ENCODE results near the gene MRPL33.

The MRPL33 gene

GRCh38 chr2:27804146-27804545 is 32.6 kb downstream of the MRPL33 start:
- Mint-ChIP-seq H3K27ac (no peak overlapping the region), H3K36me3 (ENCODE audit: low read depth) (no peaks in the 10 kb centered on the region), H3K4me3 (no peak overlapping the region), H3K4me1 (peaks cover 2% of the 10 kb centered on the region), H3K27me3 (no peaks in the 10 kb centered on the region), H3K9me3 (no peaks in the 10 kb centered on the region)
- DNase-seq, result no peak
- no peak for ATAC-seq

- H3K27me3 Mint-ChIP-seq, result no peaks in the 10 kb centered on the region
- no peaks in the 10 kb centered on the region for H3K36me3 Mint-ChIP-seq (ENCODE audit: low read depth)
- DNase-seq, result no peak
- no peak overlapping the region for H3K27ac Mint-ChIP-seq
- H3K4me3 Mint-ChIP-seq, result no peak overlapping the region
- no peaks in the 10 kb centered on the region for H3K9me3 Mint-ChIP-seq
- peaks cover 2% of the 10 kb centered on the region for H3K4me1 Mint-ChIP-seq
- ATAC-seq, result no peak
These were observed 33.7 kb downstream of the MRPL33 start for GRCh38 chr2:27805180-27805579.

GRCh38 chr2:27806311-27807059 is 35.0 kb downstream of the MRPL33 start:
- H3K27me3 Mint-ChIP-seq, result no peaks in the 10 kb centered on the region
- peaks cover 2% of the 10 kb centered on the region for H3K4me1 Mint-ChIP-seq
- ATAC-seq, result no peak

DNA sequence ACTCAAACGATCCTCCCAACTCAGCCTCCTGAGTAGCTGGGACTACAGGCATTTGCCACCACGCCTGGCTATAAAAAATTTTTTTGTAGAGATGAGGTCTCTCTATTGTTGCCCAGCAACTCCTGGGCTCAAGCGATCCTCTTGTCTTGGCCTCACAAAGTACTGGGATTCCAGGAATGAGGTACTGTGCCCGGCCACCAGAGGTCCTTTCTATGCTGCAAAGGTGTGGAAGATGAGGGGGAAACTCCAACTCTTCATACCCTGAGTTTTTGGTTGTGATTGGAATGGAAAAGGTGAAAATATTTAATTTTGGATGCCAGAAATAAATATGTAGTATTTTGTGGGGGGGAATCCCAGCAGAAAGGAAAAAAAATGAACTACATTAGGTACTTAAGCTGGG is 36.0 kb downstream of the MRPL33 start:
- Mint-ChIP-seq H3K9me3 (no peaks in the 10 kb centered on the region), H3K4me1 (peaks cover 2% of the 10 kb centered on the region), H3K27ac (no peak overlapping the region), H3K36me3 (ENCODE audit: low read depth) (no peaks in the 10 kb centered on the region), H3K27me3 (no peaks in the 10 kb centered on the region), H3K4me3 (no peak overlapping the region)
- ATAC-seq, result no peak
- peak; percentile 15 for DNase-seq

More at GRCh38 chr2:27806311-27807059, 35.0 kb downstream of the MRPL33 start:
- Mint-ChIP-seq H3K27ac (no peak overlapping the region), H3K36me3 (ENCODE audit: low read depth) (no peaks in the 10 kb centered on the region), H3K4me3 (no peak overlapping the region), H3K9me3 (no peaks in the 10 kb centered on the region)
- DNase-seq, result no peak

- ATAC-seq (no peak), DNase-seq (no peak)
- no peaks in the 10 kb centered on the region for H3K27me3 Mint-ChIP-seq
These were observed 36.9 kb downstream of the MRPL33 start for GRCh38 chr2:27808418-27808817.

DNA sequence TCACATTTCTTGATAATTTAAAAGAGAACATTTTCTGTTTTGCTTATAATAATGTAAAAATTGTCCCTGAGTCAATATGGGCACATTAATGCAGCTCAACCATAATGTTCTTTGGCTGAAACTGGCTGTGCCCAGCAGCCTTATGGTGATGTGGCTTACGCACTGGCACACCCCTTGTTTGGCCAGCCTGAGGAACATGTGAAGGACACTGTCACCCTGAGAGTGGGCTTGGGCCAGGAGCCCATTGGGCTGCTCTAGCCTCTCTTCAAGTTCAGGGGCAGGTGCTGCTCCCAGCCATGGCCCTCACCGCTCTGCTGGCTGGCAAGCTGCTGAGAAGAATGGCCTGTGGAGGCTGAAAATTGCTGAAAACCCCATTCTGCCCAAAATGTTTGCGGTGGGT is 37.5 kb downstream of the MRPL33 start:
- H3K27me3 Mint-ChIP-seq, result no peaks in the 10 kb centered on the region
- ATAC-seq (no peak), DNase-seq (no peak)
- H3K9me3 Mint-ChIP-seq, result no peaks in the 10 kb centered on the region
- no peaks in the 10 kb centered on the region for H3K36me3 Mint-ChIP-seq (ENCODE audit: low read depth)
- peaks cover 2% of the 10 kb centered on the region for H3K4me1 Mint-ChIP-seq
- H3K27ac Mint-ChIP-seq, result no peak overlapping the region
- no peak overlapping the region for H3K4me3 Mint-ChIP-seq

More at GRCh38 chr2:27808418-27808817, 36.9 kb downstream of the MRPL33 start:
- Mint-ChIP-seq H3K9me3 (no peaks in the 10 kb centered on the region), H3K4me1 (peaks cover 2% of the 10 kb centered on the region), H3K27ac (no peak overlapping the region), H3K36me3 (ENCODE audit: low read depth) (no peaks in the 10 kb centered on the region), H3K4me3 (no peak overlapping the region)

DNA sequence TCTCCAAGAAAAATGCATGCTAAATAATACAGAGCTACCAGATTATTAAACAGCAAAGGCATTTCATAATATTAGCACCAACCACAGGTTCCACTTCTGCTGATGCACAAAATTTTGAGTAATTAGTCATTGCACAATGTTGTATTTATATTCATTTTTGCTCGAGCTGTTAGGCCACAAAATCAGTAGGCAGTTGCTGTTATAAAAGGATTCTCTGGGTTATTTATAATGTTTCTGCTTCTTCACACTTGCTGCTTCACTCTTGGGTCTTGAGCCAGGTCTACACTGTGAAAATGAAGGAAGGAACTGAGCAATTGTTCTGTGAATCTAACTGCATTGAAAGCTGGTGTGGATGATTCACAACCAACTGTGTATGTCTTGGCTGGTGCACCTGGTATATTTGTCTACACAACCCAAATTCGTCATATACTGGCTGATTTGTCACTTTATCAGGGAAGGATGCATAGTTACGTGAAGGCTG is 38.3 kb downstream of the MRPL33 start:
- Mint-ChIP-seq H3K27ac (no peak overlapping the region), H3K27me3 (no peaks in the 10 kb centered on the region), H3K36me3 (ENCODE audit: low read depth) (no peaks in the 10 kb centered on the region), H3K4me3 (no peak overlapping the region), H3K4me1 (peaks cover 2% of the 10 kb centered on the region), H3K9me3 (no peaks in the 10 kb centered on the region)
- ATAC-seq, result no peak
- no peak for DNase-seq

GRCh38 chr2:27810455-27810854 is 38.9 kb downstream of the MRPL33 start:
- Mint-ChIP-seq H3K4me3 (no peak overlapping the region), H3K27me3 (no peaks in the 10 kb centered on the region)
- DNase-seq, result no peak

DNA sequence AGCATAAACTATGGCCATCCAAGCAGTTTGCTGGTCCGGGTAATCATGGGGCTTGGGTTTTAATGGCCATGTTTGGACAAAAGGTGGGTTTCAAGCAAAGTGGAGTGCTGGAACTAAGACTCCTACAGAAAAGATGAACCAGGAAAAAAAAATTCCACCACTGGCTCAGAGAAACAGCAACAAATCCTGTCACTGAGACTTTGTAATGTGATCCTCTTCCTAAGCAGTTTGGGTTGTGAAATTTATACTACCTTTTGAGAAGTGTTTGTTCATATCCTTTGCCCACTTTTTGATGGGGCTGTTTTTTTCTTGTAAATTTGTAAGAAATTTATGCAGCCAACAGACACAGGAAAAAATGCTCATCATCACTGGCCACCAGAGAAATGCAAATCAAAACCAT is 40.2 kb downstream of the MRPL33 start:
- H3K4me3 Mint-ChIP-seq, result no peak overlapping the region
- peaks cover 2% of the 10 kb centered on the region for H3K4me1 Mint-ChIP-seq
- no peak for DNase-seq
- H3K9me3 Mint-ChIP-seq, result no peaks in the 10 kb centered on the region
- H3K27me3 Mint-ChIP-seq, result no peaks in the 10 kb centered on the region
- no peak overlapping the region for H3K27ac Mint-ChIP-seq
- no peaks in the 10 kb centered on the region for H3K36me3 Mint-ChIP-seq (ENCODE audit: low read depth)
- ATAC-seq, result no peak

More at GRCh38 chr2:27810455-27810854, 38.9 kb downstream of the MRPL33 start:
- H3K4me1 Mint-ChIP-seq, result peaks cover 2% of the 10 kb centered on the region
- no peaks in the 10 kb centered on the region for H3K36me3 Mint-ChIP-seq (ENCODE audit: low read depth)
- no peaks in the 10 kb centered on the region for H3K9me3 Mint-ChIP-seq
- ATAC-seq, result no peak
- H3K27ac Mint-ChIP-seq, result no peak overlapping the region

GRCh38 chr2:27814758-27815157 is 43.2 kb downstream of the MRPL33 start:
- no peak for DNase-seq
- no peak overlapping the region for H3K4me3 Mint-ChIP-seq

DNA sequence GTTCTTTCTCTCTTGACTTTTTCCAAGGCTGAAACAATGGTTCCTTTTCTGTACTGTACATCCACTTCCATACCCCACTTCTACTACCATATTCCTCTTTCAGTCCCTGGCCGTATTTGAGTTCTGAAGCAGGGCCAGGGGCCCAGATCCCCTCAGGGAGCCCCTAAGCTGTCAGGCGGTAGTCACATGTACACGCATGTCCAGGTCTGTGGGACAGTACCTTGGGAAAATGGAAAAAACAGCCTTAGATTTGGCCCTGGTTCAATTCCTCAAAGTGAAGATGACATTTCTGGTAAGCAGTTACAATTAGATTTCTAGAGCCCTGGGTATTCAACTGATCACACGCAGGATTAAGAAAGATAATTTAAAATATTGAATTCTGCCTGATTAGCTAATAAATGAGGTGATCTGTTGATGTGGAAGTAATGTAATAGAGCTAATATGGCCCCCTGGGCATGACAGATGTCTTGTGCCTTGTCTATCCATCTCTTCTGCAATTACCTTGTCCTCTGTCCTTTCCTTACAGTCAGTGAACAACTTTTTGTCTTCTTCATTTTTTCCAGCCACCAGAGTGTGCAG is 44.4 kb downstream of the MRPL33 start:
- H3K36me3 Mint-ChIP-seq (ENCODE audit: low read depth), result no peaks in the 10 kb centered on the region
- H3K27me3 Mint-ChIP-seq, result no peaks in the 10 kb centered on the region
- no peaks in the 10 kb centered on the region for H3K4me1 Mint-ChIP-seq
- no peak overlapping the region for H3K4me3 Mint-ChIP-seq
- ATAC-seq, result no peak
- no peaks in the 10 kb centered on the region for H3K9me3 Mint-ChIP-seq
- DNase-seq, result no peak
- H3K27ac Mint-ChIP-seq, result no peak overlapping the region

More at GRCh38 chr2:27814758-27815157, 43.2 kb downstream of the MRPL33 start:
- H3K27ac Mint-ChIP-seq, result no peak overlapping the region
- H3K9me3 Mint-ChIP-seq, result no peaks in the 10 kb centered on the region
- no peak for ATAC-seq
- H3K4me1 Mint-ChIP-seq, result no peaks in the 10 kb centered on the region
- no peaks in the 10 kb centered on the region for H3K36me3 Mint-ChIP-seq (ENCODE audit: low read depth)
- no peaks in the 10 kb centered on the region for H3K27me3 Mint-ChIP-seq

GRCh38 chr2:27822049-27822448 is 50.5 kb downstream of the MRPL33 start:
- H3K27ac Mint-ChIP-seq, result no peak overlapping the region
- ATAC-seq, result no peak
- no peak for DNase-seq
- H3K4me3 Mint-ChIP-seq, result no peak overlapping the region
- no peaks in the 10 kb centered on the region for H3K27me3 Mint-ChIP-seq
- peaks cover 14% of the 10 kb centered on the region for H3K9me3 Mint-ChIP-seq
- no peaks in the 10 kb centered on the region for H3K4me1 Mint-ChIP-seq
- H3K36me3 Mint-ChIP-seq (ENCODE audit: low read depth), result peaks cover 8% of the 10 kb centered on the region

DNA sequence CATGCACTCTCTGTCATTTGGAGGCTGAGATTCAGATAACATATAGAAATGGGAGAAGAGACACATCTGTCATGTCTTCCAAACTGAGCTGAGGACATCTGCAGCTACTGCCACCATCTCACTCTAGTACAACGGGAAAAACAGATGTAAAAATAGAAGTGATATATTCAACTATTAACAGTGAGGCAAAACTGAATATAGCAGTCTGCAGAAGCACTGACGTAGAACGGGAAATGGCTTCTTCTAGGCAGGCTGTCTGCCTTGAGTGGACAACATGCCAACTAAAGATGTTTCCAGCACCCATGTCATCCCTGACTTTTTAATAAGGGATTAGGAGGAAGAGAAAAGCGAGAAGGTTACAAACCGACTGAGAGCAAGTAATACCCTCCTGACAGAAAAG is 51.6 kb downstream of the MRPL33 start:
- ATAC-seq, result no peak

GRCh38 chr2:27823569-27823968 is 52.0 kb downstream of the MRPL33 start:
- no peaks in the 10 kb centered on the region for H3K27me3 Mint-ChIP-seq
- H3K36me3 Mint-ChIP-seq (ENCODE audit: low read depth), result peaks cover 8% of the 10 kb centered on the region
- ATAC-seq (no peak), DNase-seq (no peak)
- no peaks in the 10 kb centered on the region for H3K4me1 Mint-ChIP-seq
- H3K4me3 Mint-ChIP-seq, result no peak overlapping the region
- H3K9me3 Mint-ChIP-seq, result peaks cover 14% of the 10 kb centered on the region
- no peak overlapping the region for H3K27ac Mint-ChIP-seq

More for the DNA sequence above, 51.6 kb downstream of the MRPL33 start:
- no peaks in the 10 kb centered on the region for H3K27me3 Mint-ChIP-seq
- no peak overlapping the region for H3K27ac Mint-ChIP-seq
- peaks cover 14% of the 10 kb centered on the region for H3K9me3 Mint-ChIP-seq
- DNase-seq, result no peak
- H3K4me3 Mint-ChIP-seq, result no peak overlapping the region
- no peaks in the 10 kb centered on the region for H3K4me1 Mint-ChIP-seq
- H3K36me3 Mint-ChIP-seq (ENCODE audit: low read depth), result peaks cover 8% of the 10 kb centered on the region

DNA sequence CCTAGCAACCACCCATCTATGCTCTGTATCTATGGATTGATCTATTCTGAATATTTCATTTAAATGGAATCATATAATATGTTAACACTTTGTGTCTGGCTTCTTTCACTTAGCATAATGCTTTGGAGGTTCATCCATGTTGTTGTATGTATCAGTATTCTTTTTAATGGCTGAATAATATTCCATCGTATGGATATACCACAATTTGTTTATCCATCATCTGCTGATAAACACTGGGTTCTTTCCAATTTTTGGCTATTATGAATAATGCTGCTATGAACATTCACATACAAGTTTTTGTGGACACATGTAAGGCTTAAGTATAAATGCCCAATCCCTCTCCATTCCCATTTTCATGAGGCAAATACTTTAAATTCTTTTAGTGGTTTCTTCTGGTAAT is 52.9 kb downstream of the MRPL33 start:
- ATAC-seq (no peak), DNase-seq (no peak)
- peaks cover 8% of the 10 kb centered on the region for H3K36me3 Mint-ChIP-seq (ENCODE audit: low read depth)
- no peak overlapping the region for H3K4me3 Mint-ChIP-seq
- H3K9me3 Mint-ChIP-seq, result peaks cover 14% of the 10 kb centered on the region
- H3K27ac Mint-ChIP-seq, result no peak overlapping the region
- H3K4me1 Mint-ChIP-seq, result no peaks in the 10 kb centered on the region
- no peaks in the 10 kb centered on the region for H3K27me3 Mint-ChIP-seq
